GM12892 (cell line): ENCODE results near the gene ENTPD1.

Source experiments
- POLR2A ChIP-seq: IDR thresholded peaks from 2 replicates; pipeline ENCODE4 v1.6.1; 2011; ENCODE audit warnings: low read depth, low read length, control low read depth
- POLR2AphosphoS5 ChIP-seq: IDR thresholded peaks from 2 replicates; pipeline ENCODE4 v1.6.1; 2011; ENCODE audit warnings: low read depth, low read length, control low read depth

- TF ChIP-seq POLR2A, result no peak
- no peak for TF ChIP-seq POLR2AphosphoS5
Measured at GRCh38 chr10:95706573-95706972, 49.4 kb upstream of the ENTPD1 start.
